LNCAP (cell line): ENCODE results near the gene TPP1.

ENCODE experiments used
- CTCF ChIP-seq: fragments of 450-650 bp; IDR thresholded peaks from 2 replicates; pipeline ENCODE4 v1.5.1; 2017; ENCODE audit warnings: mild to moderate bottlenecking

The TPP1 gene

GRCh38 chr11:6570691-6571427, 48.4 kb downstream of the TPP1 start:
- TF ChIP-seq CTCF, result no peak

- no peak for TF ChIP-seq CTCF
These were observed 49.5 kb downstream of the TPP1 start for GRCh38 chr11:6569706-6570105.

GRCh38 chr11:6568191-6568918, 50.9 kb downstream of the TPP1 start:
- peak; percentile 45; the same call in 1 of the 2 replicates for TF ChIP-seq CTCF

GRCh38 chr11:6567371-6567745, 51.9 kb downstream of the TPP1 start:
- no peak for TF ChIP-seq CTCF

GRCh38 chr11:6566704-6567370, 52.4 kb downstream of the TPP1 start:
- no peak for TF ChIP-seq CTCF

- TF ChIP-seq CTCF, result no peak
These were observed 53.1 kb downstream of the TPP1 start for GRCh38 chr11:6565988-6566703.

- TF ChIP-seq CTCF, result no peak
These were observed 53.9 kb downstream of the TPP1 start for GRCh38 chr11:6565325-6565724.
